Ishikawa (cell line): ENCODE measurements around the gene RGS9.

Source experiments
- CEBPB ChIP-seq: IDR thresholded peaks from 2 replicates; pipeline ENCODE4 v1.6.1; 2012
- EP300 ChIP-seq: IDR thresholded peaks from 2 replicates; pipeline ENCODE4 v1.6.1; 2012; ENCODE audit warnings: borderline replicate concordance
- RAD21 ChIP-seq: IDR thresholded peaks from 2 replicates; pipeline ENCODE4 v1.6.1; 2012; ENCODE audit warnings: low read depth
- YY1 ChIP-seq: IDR thresholded peaks from 2 replicates; pipeline ENCODE4 v1.6.1; 2012; ENCODE audit warnings: low read depth
- TF ChIP-seq, protein P1 (sequence below): IDR thresholded peaks from 2 replicates; pipeline ENCODE4 v1.6.1; 2012
- TF ChIP-seq, protein P2 (sequence below): IDR thresholded peaks from 2 replicates; pipeline ENCODE4 v1.6.1; 2012; ENCODE audit warnings: low read depth, mild to moderate bottlenecking

- no peak for TF ChIP-seq EP300
- TF ChIP-seq, protein P1, sequence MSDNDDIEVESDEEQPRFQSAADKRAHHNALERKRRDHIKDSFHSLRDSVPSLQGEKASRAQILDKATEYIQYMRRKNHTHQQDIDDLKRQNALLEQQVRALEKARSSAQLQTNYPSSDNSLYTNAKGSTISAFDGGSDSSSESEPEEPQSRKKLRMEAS = no peak
- no peak for TF ChIP-seq CEBPB
- no peak for TF ChIP-seq YY1
- TF ChIP-seq, protein P2, sequence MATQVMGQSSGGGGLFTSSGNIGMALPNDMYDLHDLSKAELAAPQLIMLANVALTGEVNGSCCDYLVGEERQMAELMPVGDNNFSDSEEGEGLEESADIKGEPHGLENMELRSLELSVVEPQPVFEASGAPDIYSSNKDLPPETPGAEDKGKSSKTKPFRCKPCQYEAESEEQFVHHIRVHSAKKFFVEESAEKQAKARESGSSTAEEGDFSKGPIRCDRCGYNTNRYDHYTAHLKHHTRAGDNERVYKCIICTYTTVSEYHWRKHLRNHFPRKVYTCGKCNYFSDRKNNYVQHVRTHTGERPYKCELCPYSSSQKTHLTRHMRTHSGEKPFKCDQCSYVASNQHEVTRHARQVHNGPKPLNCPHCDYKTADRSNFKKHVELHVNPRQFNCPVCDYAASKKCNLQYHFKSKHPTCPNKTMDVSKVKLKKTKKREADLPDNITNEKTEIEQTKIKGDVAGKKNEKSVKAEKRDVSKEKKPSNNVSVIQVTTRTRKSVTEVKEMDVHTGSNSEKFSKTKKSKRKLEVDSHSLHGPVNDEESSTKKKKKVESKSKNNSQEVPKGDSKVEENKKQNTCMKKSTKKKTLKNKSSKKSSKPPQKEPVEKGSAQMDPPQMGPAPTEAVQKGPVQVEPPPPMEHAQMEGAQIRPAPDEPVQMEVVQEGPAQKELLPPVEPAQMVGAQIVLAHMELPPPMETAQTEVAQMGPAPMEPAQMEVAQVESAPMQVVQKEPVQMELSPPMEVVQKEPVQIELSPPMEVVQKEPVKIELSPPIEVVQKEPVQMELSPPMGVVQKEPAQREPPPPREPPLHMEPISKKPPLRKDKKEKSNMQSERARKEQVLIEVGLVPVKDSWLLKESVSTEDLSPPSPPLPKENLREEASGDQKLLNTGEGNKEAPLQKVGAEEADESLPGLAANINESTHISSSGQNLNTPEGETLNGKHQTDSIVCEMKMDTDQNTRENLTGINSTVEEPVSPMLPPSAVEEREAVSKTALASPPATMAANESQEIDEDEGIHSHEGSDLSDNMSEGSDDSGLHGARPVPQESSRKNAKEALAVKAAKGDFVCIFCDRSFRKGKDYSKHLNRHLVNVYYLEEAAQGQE = no peak
- TF ChIP-seq RAD21 = no peak
These were observed 26.9 kb downstream of the RGS9 start for GRCh38 chr17:65163990-65164495.
